Testis (tissue), 3 donors: ENCODE data around the gene AVPI1. TPM values are rescaled to one million over a fixed set of nuclear protein-coding genes. Genes with fewer than 3 reads are reported as not detected.
"Not testable (repeated sequence)": the region's sequence is repeated elsewhere in the genome, so short reads cannot be mapped to it uniquely, and the experiment has no call there.

Experiments
- DNase-seq: peaks from one replicate; pipeline ENCODE4 v3.0.0-alpha.2; 2019
- H3K27ac ChIP-seq, 2 donors: fragments of 200-600 bp; sonication (generic); one replicate each; pipeline ENCODE4 v1.5.1; 2019
- H3K27me3 ChIP-seq: fragments of 200-600 bp; sonication (generic); one replicate; pipeline ENCODE4 v1.5.1; 2019
- H3K36me3 ChIP-seq: fragments of 200-600 bp; sonication (generic); one replicate; pipeline ENCODE4 v1.5.1; 2017; ENCODE audit warnings: low read depth; ENCODE audit errors: missing control alignments
- H3K4me1 ChIP-seq: fragments of 200-600 bp; sonication (generic); one replicate; pipeline ENCODE4 v1.5.1; 2019
- H3K4me3 ChIP-seq, 2 donors: fragments of 200-600 bp; sonication (generic); one replicate each; pipeline ENCODE4 v1.5.1; 2017 to 2019
- H3K9me3 ChIP-seq: fragments of 200-600 bp; sonication (generic); one replicate; pipeline ENCODE4 v1.5.1; 2017
- CTCF ChIP-seq, 3 experiments: fragments of 450-650 bp in 2 of 3; fragments of 200-600 bp in 1 of 3; sonication (generic) in 1 of 3; IDR thresholded peaks; one replicate each; pipeline ENCODE4 v1.5.1; 2016 to 2019; ENCODE audit warnings: antibody characterized with exemption in 3 of 3, mild to moderate bottlenecking in 2 of 3, moderate library complexity in 1 of 3
- POLR2A ChIP-seq: fragments of 450-650 bp; IDR thresholded peaks from one replicate; pipeline ENCODE4 v1.6.1; 2017; ENCODE audit warnings: antibody characterized with exemption, mild to moderate bottlenecking, moderate library complexity
- WGBS, 2 donors: methylation state at CpG; one replicate each; pipeline ENCODE4 v1.1.5; 2018; 5-methylcytosine and 5-hydroxymethylcytosine counted together
- intact Hi-C: fragments of 100-400 bp; cut with DNase I; formaldehyde crosslinking; loops from one replicate; pipeline ENCODE4 v1.15.1; 2023; ENCODE audit warnings: low total_unique reads
- polyA plus RNA-seq: library from polyadenylated mRNA; stranded (reverse); fragments of 350-450 nt; fragmentation: Illumina TruSeq; extraction: RNeasy Lipid Tissue Mini Kit (QIAGEN cat#74804); gene quantifications from one replicate; pipeline ENCODE4 v1.2.3, GENCODE V29; 2014; ENCODE audit warnings: low read depth, low replicate concordance; ENCODE audit not compliant: insufficient read depth
- total RNA-seq, 2 donors: library from RNA; depleted of rRNA; stranded (reverse); fragments of >200 nt; gene quantifications; one replicate each; pipeline ENCODE4 v1.2.3, GENCODE V29; 2016

The AVPI1 gene
- total and polyA plus RNA-seq, 3 donors from 2014 or later = 23.0 to 28.3 (median 26.4) TPM

- Histone ChIP-seq H3K27me3 (no peaks in the 10 kb centered on the region), H3K4me1 (peaks cover 49% of the 10 kb centered on the region), H3K36me3 (no peaks in the 10 kb centered on the region), H3K9me3 (no peaks in the 10 kb centered on the region), H3K4me3 (no peak overlapping the region), H3K27ac (peak overlapping the region in 1 of 2 donors; percentile 64)
- no peak for TF ChIP-seq POLR2A
- DNase-seq = no peak
- intact Hi-C loops = loop anchor here (10.0 kb wide), 1 partner anchor 50 kb away; the partner anchor contains the start of gene ZFYVE27
- WGBS, 2 donors = 67 to 84% methylated on average over 5 of the region's 5 CpGs
These were observed 2.1 kb downstream of the AVPI1 start for GRCh38 chr10:97684866-97685394.

- whole genome bisulfite sequencing, 2 donors = 86 to 87% methylated on average over 7 of the region's 7 CpGs
- not testable (repeated sequence) for DNase-seq, H3K9me3 ChIP-seq, H3K36me3 ChIP-seq, H3K4me3 ChIP-seq, H3K27me3 ChIP-seq
- intact Hi-C loops = loop anchor here (10.0 kb wide), 1 partner anchor 50 kb away; the partner anchor contains the start of gene ZFYVE27
- Histone ChIP-seq H3K27ac (peak overlapping the region in 1 of 2 donors; percentile 64), H3K4me1 (peaks cover 47% of the 10 kb centered on the region)
These were observed 2.7 kb downstream of the AVPI1 start for GRCh38 chr10:97684368-97684713.

- Histone ChIP-seq H3K27ac (peak overlapping the region in 1 of 2 donors; percentile 64), H3K4me3 (no peak overlapping the region), H3K27me3 (no peaks in the 10 kb centered on the region), H3K4me1 (peaks cover 41% of the 10 kb centered on the region), H3K36me3 (no peaks in the 10 kb centered on the region), H3K9me3 (no peaks in the 10 kb centered on the region)
- peak; percentile 32 for DNase-seq
- TF ChIP-seq POLR2A (no peak), CTCF (IDR thresholded peaks at IDR 0.05) (no peak)
- intact Hi-C loops = loop anchor here (10.0 kb wide), 1 partner anchor 51 kb away; the partner anchor contains the start of gene ZFYVE27
- WGBS, 2 donors = 51 to 52% methylated on average over 7 to 9 of the region's 9 CpGs
These were observed 3.3 kb downstream of the AVPI1 start for GRCh38 chr10:97683556-97684367.

- H3K4me3 ChIP-seq = no peak overlapping the region
- no peak overlapping the region for H3K27ac ChIP-seq
- DNase-seq = no peak
- TF ChIP-seq CTCF (IDR thresholded peaks at IDR 0.05) = no peak
- no peak for TF ChIP-seq POLR2A
- peaks cover 28% of the 10 kb centered on the region for H3K4me1 ChIP-seq
- H3K36me3 ChIP-seq = no peaks in the 10 kb centered on the region
- intact Hi-C loops = loop anchor here (10.0 kb wide), 1 partner anchor 53 kb away; the partner anchor contains the start of gene ZFYVE27
- 79 to 80% methylated on average over 4 of the region's 4 CpGs for WGBS, 2 donors
- H3K27me3 ChIP-seq = no peaks in the 10 kb centered on the region
- H3K9me3 ChIP-seq = no peaks in the 10 kb centered on the region
These were observed 5.0 kb downstream of the AVPI1 start for GRCh38 chr10:97682042-97682441.

GRCh38 chr10:97679594-97679993 is 7.4 kb downstream of the AVPI1 start:
- no peak overlapping the region for H3K27ac ChIP-seq
- no peak overlapping the region for H3K4me3 ChIP-seq
- DNase-seq = no peak
- H3K27me3 ChIP-seq = no peaks in the 10 kb centered on the region
- WGBS, 2 donors = 91% methylated on average over 16 of the region's 16 CpGs; no CpG with 5 or more reads in 1 of the 2 donors
- H3K9me3 ChIP-seq = no peaks in the 10 kb centered on the region
- TF ChIP-seq CTCF (IDR thresholded peaks at IDR 0.05) (no peak), POLR2A (no peak)
- no peaks in the 10 kb centered on the region for H3K36me3 ChIP-seq
- intact Hi-C loops = no loop called here
- peaks cover 23% of the 10 kb centered on the region for H3K4me1 ChIP-seq
